Chondrocyte (in vitro differentiated cells): ENCODE data around the gene CCNB2. TPM values are rescaled to one million over a fixed set of nuclear protein-coding genes. Genes with fewer than 3 reads are reported as not detected.
A peak's percentile ranks its signal among the peaks of the same experiment; 100 is the strongest.
"Not testable (repeated sequence)": the region's sequence is repeated elsewhere in the genome, so short reads cannot be mapped to it uniquely, and the experiment has no call there.

Experiments used
- DNase-seq: peaks from one replicate; pipeline ENCODE4 v3.0.0; 2021; ENCODE audit warnings: mixed read lengths, low spot score
- H3K27ac Mint-ChIP-seq: one replicate; pipeline ENCODE4 v1.8.0; 2021; ENCODE audit warnings: mild to moderate bottlenecking, moderate library complexity, mixed read lengths; ENCODE audit not compliant: unreplicated experiment
- H3K27me3 Mint-ChIP-seq: 2 replicates; pipeline ENCODE4 v1.8.0; 2021; ENCODE audit warnings: low read depth, mixed read lengths
- H3K36me3 Mint-ChIP-seq: 2 replicates; pipeline ENCODE4 v1.8.0; 2021; ENCODE audit warnings: low read depth, mixed read lengths
- H3K4me1 Mint-ChIP-seq: 2 replicates; pipeline ENCODE4 v1.8.0; 2021; ENCODE audit warnings: low read depth, mild to moderate bottlenecking, mixed read lengths
- H3K4me3 Mint-ChIP-seq: one replicate; pipeline ENCODE4 v1.8.0; 2021; ENCODE audit warnings: mild to moderate bottlenecking, moderate library complexity, mixed read lengths; ENCODE audit not compliant: unreplicated experiment
- H3K9me3 Mint-ChIP-seq: 2 replicates; pipeline ENCODE4 v1.8.0; 2021; ENCODE audit warnings: low read depth, mixed read lengths
- total RNA-seq: library from RNA; stranded (reverse); gene quantifications from 3 replicates; pipeline ENCODE4 v1.2.1, GENCODE V29; 2021
- TF ChIP-seq, protein P1 (sequence below): fragments of 200-600 bp; sonication (generic); IDR thresholded peaks from 2 replicates; pipeline ENCODE4 v1.5.0; 2021; ENCODE audit warnings: antibody characterized with exemption, mild to moderate bottlenecking, moderate library complexity

Gene CCNB2
- total RNA-seq, 1 donor from 2014 or later: 9.7 TPM

DNA sequence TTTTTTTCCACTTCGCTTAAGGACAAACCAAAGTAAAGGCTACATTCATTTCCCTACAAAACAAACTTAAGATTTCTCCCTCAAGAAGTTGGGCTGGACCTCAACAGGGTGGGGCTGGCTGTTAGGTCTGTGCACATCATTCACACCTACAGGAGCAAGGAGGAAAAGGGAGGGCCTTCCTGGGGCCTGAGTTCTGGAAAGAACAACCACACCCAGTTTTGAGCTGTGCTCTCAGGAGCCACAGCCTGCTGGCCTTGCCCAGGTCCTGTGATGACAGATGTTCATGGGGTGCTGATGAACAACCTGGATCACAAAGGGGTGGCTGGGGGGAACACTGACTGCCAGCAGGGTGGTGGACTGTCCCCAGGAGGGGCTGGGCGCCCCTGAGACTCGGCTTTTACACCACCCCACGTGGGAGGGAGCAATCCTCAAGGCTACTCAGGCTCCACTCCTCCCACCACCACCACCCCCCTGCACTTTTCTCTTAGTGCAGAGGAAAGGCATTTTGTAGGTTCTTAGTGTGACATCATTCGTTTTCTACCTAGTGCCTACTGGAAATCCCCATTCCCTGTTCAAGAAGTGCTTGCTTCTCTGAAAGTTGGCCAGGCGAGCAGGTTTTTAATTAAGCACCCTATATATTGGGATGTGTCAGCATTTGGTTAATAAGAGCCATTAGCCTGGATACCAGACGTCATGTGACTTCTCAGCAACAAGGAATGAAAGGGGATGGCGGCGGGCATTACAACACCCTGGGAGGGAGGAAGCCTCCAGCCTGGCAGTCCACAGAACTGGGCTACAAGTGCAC, 35.7 kb downstream of the CCNB2 start:
- Mint-ChIP-seq H3K27me3 (no peaks in the 10 kb centered on the region), H3K36me3 (peaks cover 38% of the 10 kb centered on the region), H3K9me3 (no peaks in the 10 kb centered on the region), H3K4me3 (no peak overlapping the region), H3K4me1 (no peaks in the 10 kb centered on the region), H3K27ac (no peak overlapping the region)
- DNase-seq: no peak
- TF ChIP-seq, protein P1, sequence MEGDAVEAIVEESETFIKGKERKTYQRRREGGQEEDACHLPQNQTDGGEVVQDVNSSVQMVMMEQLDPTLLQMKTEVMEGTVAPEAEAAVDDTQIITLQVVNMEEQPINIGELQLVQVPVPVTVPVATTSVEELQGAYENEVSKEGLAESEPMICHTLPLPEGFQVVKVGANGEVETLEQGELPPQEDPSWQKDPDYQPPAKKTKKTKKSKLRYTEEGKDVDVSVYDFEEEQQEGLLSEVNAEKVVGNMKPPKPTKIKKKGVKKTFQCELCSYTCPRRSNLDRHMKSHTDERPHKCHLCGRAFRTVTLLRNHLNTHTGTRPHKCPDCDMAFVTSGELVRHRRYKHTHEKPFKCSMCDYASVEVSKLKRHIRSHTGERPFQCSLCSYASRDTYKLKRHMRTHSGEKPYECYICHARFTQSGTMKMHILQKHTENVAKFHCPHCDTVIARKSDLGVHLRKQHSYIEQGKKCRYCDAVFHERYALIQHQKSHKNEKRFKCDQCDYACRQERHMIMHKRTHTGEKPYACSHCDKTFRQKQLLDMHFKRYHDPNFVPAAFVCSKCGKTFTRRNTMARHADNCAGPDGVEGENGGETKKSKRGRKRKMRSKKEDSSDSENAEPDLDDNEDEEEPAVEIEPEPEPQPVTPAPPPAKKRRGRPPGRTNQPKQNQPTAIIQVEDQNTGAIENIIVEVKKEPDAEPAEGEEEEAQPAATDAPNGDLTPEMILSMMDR: no peak

DNA sequence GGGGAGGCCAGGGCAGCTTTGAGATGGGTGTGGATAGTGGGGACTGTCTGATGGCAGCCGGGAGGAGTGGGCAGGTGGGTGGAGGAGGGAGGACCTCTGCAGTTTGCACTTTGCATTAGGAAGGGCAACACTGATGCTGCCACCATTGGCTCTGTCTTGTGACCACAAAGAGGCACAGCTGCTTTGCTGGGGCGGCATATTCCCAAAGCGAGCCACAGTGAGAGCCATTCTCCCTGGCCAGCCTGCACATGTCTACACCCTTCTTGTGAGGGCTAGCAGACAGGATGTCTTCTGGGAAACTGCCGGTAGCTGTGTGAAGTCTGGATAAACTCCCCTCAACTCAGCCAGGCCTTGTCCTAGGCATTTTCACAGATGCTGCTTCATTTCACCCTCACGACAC, 38.3 kb downstream of the CCNB2 start:
- peaks cover 20% of the 10 kb centered on the region for H3K36me3 Mint-ChIP-seq
- DNase-seq: no peak
- H3K4me1 Mint-ChIP-seq: peaks cover 7% of the 10 kb centered on the region
- no peak overlapping the region for H3K4me3 Mint-ChIP-seq
- TF ChIP-seq, protein P1: no peak
- H3K27me3 Mint-ChIP-seq: no peaks in the 10 kb centered on the region
- H3K27ac Mint-ChIP-seq: no peak overlapping the region
- H3K9me3 Mint-ChIP-seq: no peaks in the 10 kb centered on the region

GRCh38 chr15:59144594-59144993, 39.6 kb downstream of the CCNB2 start:
- not testable (repeated sequence) for H3K4me3 Mint-ChIP-seq, H3K27me3 Mint-ChIP-seq, H3K27ac Mint-ChIP-seq, DNase-seq, H3K9me3 Mint-ChIP-seq
- H3K4me1 Mint-ChIP-seq: peaks cover 19% of the 10 kb centered on the region
- peaks cover 22% of the 10 kb centered on the region for H3K36me3 Mint-ChIP-seq
- TF ChIP-seq, protein P1: peak; percentile 66

- Mint-ChIP-seq H3K36me3 (peaks cover 28% of the 10 kb centered on the region), H3K9me3 (no peaks in the 10 kb centered on the region), H3K4me3 (no peak overlapping the region), H3K27me3 (no peaks in the 10 kb centered on the region), H3K27ac (no peak overlapping the region), H3K4me1 (peaks cover 22% of the 10 kb centered on the region)
- TF ChIP-seq, protein P1: no peak
- no peak for DNase-seq
These were observed 42.7 kb downstream of the CCNB2 start for GRCh38 chr15:59147666-59148065.

- H3K27ac Mint-ChIP-seq: peak overlapping the region; percentile 70
These were observed 43.3 kb downstream of the CCNB2 start for GRCh38 chr15:59148153-59148833.

More at GRCh38 chr15:59148153-59148833, 43.3 kb downstream of the CCNB2 start:
- Mint-ChIP-seq H3K4me3 (no peak overlapping the region), H3K9me3 (no peaks in the 10 kb centered on the region), H3K4me1 (peaks cover 22% of the 10 kb centered on the region), H3K27me3 (no peaks in the 10 kb centered on the region), H3K36me3 (peaks cover 30% of the 10 kb centered on the region)
- no peak for DNase-seq
- TF ChIP-seq, protein P1: no peak
